PC-9 (cell line): Measurements from ENCODE around the gene SETX. TPM values are rescaled to one million over a fixed set of nuclear protein-coding genes. Genes with fewer than 3 reads are reported as not detected.

Experiments
- BruUV-seq: library from RNA; stranded (reverse); fragments of 400-500 nt; replicated peaks from 2 replicates; lab custom pipeline; 2021; lab: Mats Ljungman, UMichigan
- CTCF ChIA-PET: fragments of 300-600 bp; sonication (Branson Sonifier 250); formaldehyde crosslinking; loops from one replicate; lab custom pipeline; 2022; ENCODE audit warnings: antibody characterized with exemption; lab: Charles Lee
- POLR2A ChIA-PET: fragments of 300-600 bp; sonication (Branson Sonifier 250); formaldehyde crosslinking; loops from one replicate; lab custom pipeline; 2022; ENCODE audit warnings: antibody characterized with exemption; ENCODE audit not compliant: unreplicated experiment; lab: Charles Lee
- DNase-seq, 2 experiments: peaks; one replicate each; pipeline versions ENCODE4 v3.0.0 to v3.0.0-alpha.2; 2015 to 2022; ENCODE audit warnings: mixed read lengths in 1 of 2
- H2AFZ ChIP-seq: fragments of 200-600 bp; sonication (generic); 2 replicates; pipeline ENCODE4 v1.8.1; 2017; ENCODE audit warnings: antibody characterized with exemption
- H3F3A ChIP-seq: fragments of 200-600 bp; sonication (generic); 2 replicates; pipeline ENCODE4 v1.8.1; 2017; ENCODE audit warnings: antibody characterized with exemption, mild to moderate bottlenecking, low read depth; ENCODE audit not compliant: insufficient read depth
- H3K27ac ChIP-seq: fragments of 200-600 bp; sonication (generic); 2 replicates; pipeline ENCODE4 v1.6.1; 2016; ENCODE audit warnings: mixed run types
- H3K27me3 ChIP-seq: fragments of 200-600 bp; sonication (generic); 2 replicates; pipeline ENCODE4 v1.6.1; 2016; ENCODE audit warnings: low read depth, mixed run types; ENCODE audit not compliant: insufficient read depth
- H3K36me3 ChIP-seq: fragments of 200-600 bp; sonication (generic); 2 replicates; pipeline ENCODE4 v1.6.1; 2016; ENCODE audit warnings: low read depth, mixed run types
- H3K4me1 ChIP-seq: fragments of 200-600 bp; sonication (generic); replicated peaks from 2 replicates; pipeline ENCODE4 v1.6.1; 2016; ENCODE audit warnings: mixed run types; ENCODE audit not compliant: insufficient read depth
- H3K4me2 ChIP-seq: fragments of 200-600 bp; sonication (generic); 2 replicates; pipeline ENCODE4 v1.6.1; 2017; ENCODE audit warnings: mixed run types
- H3K4me3 ChIP-seq: fragments of 200-600 bp; sonication (generic); 2 replicates; pipeline ENCODE4 v1.6.1; 2016; ENCODE audit warnings: mixed run types
- H3K79me2 ChIP-seq: fragments of 200-600 bp; sonication (generic); 2 replicates; pipeline ENCODE4 v1.6.1; 2017; ENCODE audit warnings: low read depth, mixed run types
- H3K9me2 ChIP-seq: fragments of 200-600 bp; sonication (generic); 2 replicates; pipeline ENCODE4 v1.8.1; 2017; ENCODE audit warnings: mild to moderate bottlenecking; ENCODE audit not compliant: insufficient read depth
- H3K9me3 ChIP-seq: fragments of 200-600 bp; sonication (generic); 2 replicates; pipeline ENCODE4 v1.8.1; 2016; ENCODE audit warnings: low read depth; ENCODE audit not compliant: insufficient read depth
- H4K20me1 ChIP-seq: fragments of 200-600 bp; sonication (generic); 2 replicates; pipeline ENCODE4 v1.8.1; 2017; ENCODE audit not compliant: insufficient read depth
- EZH2 ChIP-seq: fragments of 200-600 bp; sonication (generic); IDR thresholded peaks from 2 replicates; pipeline ENCODE4 v1.8.0; 2017; ENCODE audit warnings: antibody characterized with exemption, low read depth
- intact Hi-C: fragments of 100-400 bp; cut with micrococcal nuclease; formaldehyde crosslinking; loops from one replicate; pipeline ENCODE4 v1.10.0; 2022; ENCODE audit not compliant: unreplicated experiment
- total RNA-seq: library from RNA; stranded (reverse); gene quantifications from 2 replicates; pipeline ENCODE4 v1.2.3, GENCODE V29; 2021
- TF ChIP-seq, protein P1 (sequence below): fragments of 200-600 bp; sonication (generic); conservative IDR thresholded peaks from 2 replicates; pipeline ENCODE4 v1.6.1; 2017; ENCODE audit warnings: mixed run types, antibody characterized with exemption, mild to moderate bottlenecking, moderate library complexity

SETX gene
- total RNA-seq, 1 experiment from 2014 or later = 23.5 TPM

DNA sequence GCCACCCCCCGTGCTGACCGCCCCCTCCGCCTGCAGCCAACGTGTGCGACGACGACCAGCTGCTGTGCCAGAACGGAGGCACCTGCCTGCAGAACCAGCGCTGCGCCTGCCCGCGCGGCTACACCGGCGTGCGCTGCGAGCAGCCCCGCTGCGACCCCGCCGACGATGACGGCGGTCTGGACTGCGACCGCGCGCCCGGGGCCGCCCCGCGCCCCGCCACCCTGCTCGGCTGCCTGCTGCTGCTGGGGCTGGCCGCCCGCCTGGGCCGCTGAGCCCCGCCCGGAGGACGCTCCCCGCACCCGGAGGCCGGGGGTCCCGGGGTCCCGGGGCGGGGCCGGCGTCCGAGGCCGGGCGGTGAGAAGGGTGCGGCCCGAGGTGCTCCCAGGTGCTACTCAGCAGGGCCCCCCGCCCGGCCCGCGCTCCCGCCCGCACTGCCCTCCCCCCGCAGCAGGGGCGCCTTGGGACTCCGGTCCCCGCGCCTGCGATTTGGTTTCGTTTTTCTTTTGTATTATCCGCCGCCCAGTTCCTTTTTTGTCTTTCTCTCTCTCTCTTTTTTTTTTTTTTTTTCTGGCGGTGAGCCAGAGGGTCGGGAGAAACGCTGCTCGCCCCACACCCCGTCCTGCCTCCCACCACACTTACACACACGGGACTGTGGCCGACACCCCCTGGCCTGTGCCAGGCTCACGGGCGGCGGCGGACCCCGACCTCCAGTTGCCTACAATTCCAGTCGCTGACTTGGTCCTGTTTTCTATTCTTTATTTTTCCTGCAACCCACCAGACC lies 112.8 kb downstream of the SETX start:
- CTCF ChIA-PET = interaction anchor here (0.7 kb wide), 1 partner anchor 10 kb away, joined by 3 read pairs; no protein-coding TSS in a partner anchor
- no TSS peak for BruUV-seq
- Histone ChIP-seq H3F3A (no peaks in the 10 kb centered on the region), H3K9me2 (no peaks in the 10 kb centered on the region), H3K27me3 (peaks cover 32% of the 10 kb centered on the region), H3K9me3 (no peaks in the 10 kb centered on the region), H3K4me1 (no peaks in the 10 kb centered on the region), H3K27ac (no peak overlapping the region), H3K36me3 (no peaks in the 10 kb centered on the region), H3K79me2 (no peaks in the 10 kb centered on the region), H4K20me1 (no peaks in the 10 kb centered on the region), H2AFZ (no peak overlapping the region), H3K4me3 (peak overlapping the region; percentile 26; the same call in 1 of the 2 replicates), H3K4me2 (peak overlapping the region; percentile 61)
- intact Hi-C loops = no loop called here
- TF ChIP-seq EZH2 = no peak
- POLR2A ChIA-PET = no interaction called here
- DNase-seq = no peak

DNA sequence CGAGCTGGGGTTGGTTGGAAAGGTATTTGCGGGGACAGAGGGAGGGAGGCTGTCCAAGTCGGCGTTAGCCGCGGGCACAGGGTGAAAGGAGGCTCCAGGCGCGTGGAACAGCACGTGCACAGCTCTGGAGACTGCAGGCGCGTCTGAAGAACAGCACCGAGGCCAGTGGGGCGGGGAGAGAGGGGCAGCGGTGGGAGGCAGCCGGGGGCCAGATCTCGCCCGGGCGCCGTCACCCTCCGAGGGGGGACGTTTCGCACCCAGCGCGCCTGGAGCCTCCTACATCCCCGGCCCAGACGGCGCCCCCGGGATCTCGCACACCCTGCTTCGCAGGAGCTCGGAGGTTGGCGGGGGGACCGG lies 113.3 kb downstream of the SETX start:
- H3K27ac ChIP-seq = no peak overlapping the region
- H3K4me3 ChIP-seq = peak overlapping the region; percentile 35; the same call in 1 of the 2 replicates
- no TSS peak for BruUV-seq
- DNase-seq = no peak
- no peaks in the 10 kb centered on the region for H4K20me1 ChIP-seq
- POLR2A ChIA-PET = no interaction called here
- H3K4me2 ChIP-seq = peak overlapping the region; percentile 59; the same call in 1 of the 2 replicates
- TF ChIP-seq, protein P1, sequence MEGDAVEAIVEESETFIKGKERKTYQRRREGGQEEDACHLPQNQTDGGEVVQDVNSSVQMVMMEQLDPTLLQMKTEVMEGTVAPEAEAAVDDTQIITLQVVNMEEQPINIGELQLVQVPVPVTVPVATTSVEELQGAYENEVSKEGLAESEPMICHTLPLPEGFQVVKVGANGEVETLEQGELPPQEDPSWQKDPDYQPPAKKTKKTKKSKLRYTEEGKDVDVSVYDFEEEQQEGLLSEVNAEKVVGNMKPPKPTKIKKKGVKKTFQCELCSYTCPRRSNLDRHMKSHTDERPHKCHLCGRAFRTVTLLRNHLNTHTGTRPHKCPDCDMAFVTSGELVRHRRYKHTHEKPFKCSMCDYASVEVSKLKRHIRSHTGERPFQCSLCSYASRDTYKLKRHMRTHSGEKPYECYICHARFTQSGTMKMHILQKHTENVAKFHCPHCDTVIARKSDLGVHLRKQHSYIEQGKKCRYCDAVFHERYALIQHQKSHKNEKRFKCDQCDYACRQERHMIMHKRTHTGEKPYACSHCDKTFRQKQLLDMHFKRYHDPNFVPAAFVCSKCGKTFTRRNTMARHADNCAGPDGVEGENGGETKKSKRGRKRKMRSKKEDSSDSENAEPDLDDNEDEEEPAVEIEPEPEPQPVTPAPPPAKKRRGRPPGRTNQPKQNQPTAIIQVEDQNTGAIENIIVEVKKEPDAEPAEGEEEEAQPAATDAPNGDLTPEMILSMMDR = no peak
- H3K4me1 ChIP-seq = no peaks in the 10 kb centered on the region
- no peaks in the 10 kb centered on the region for H3K9me3 ChIP-seq
- CTCF ChIA-PET = interaction anchor here (0.6 to 0.7 kb wide), 2 partner anchors 11 to 482 kb away, joined by 3 read pairs; no protein-coding TSS in a partner anchor
- intact Hi-C loops = no loop called here
- H2AFZ ChIP-seq = no peak overlapping the region
- peaks cover 37% of the 10 kb centered on the region for H3K27me3 ChIP-seq
- H3K36me3 ChIP-seq = no peaks in the 10 kb centered on the region
- H3K9me2 ChIP-seq = no peaks in the 10 kb centered on the region
- no peaks in the 10 kb centered on the region for H3F3A ChIP-seq
- H3K79me2 ChIP-seq = no peaks in the 10 kb centered on the region

DNA sequence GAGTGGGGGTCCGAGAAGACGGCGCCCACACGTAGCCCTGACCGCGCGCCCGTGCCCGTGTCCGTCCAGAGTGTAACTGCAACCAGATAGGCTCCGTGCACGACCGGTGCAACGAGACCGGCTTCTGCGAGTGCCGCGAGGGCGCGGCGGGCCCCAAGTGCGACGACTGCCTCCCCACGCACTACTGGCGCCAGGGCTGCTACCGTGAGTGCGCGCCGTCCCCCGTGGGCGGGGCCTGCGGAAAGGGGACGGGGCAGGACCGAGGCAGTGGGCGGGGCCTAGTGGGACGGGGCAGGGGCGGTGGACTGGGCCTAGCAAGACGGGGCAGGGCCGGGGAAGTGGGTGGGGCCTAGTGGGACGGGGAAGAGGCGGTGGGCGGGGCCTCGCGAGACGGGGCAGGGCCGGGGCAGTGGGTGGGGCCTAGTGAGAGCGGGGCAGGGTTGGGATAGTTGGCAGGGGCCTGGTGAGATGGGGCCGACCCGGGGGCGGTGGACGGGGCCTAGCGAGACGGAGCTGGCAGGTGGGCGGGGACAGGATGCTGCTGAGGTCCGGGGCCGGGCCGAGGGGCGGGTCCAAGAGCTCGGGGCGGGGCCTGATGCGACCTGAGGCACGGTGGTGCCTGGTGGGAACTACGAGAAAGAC lies 113.8 kb downstream of the SETX start:
- H3K9me3 ChIP-seq = no peaks in the 10 kb centered on the region
- no peak overlapping the region for H3K27ac ChIP-seq
- no TSS peak for BruUV-seq
- no peaks in the 10 kb centered on the region for H3K4me1 ChIP-seq
- no peaks in the 10 kb centered on the region; the same call in 1 of the 2 replicates for H4K20me1 ChIP-seq
- ChIA-PET POLR2A (no interaction called here), CTCF (interaction anchor here (0.6 to 0.7 kb wide), 2 partner anchors 12 to 482 kb away, joined by 3 read pairs; no protein-coding TSS in a partner anchor)
- no peaks in the 10 kb centered on the region for H3K36me3 ChIP-seq
- intact Hi-C loops = no loop called here
- H3F3A ChIP-seq = no peaks in the 10 kb centered on the region
- no peaks in the 10 kb centered on the region for H3K79me2 ChIP-seq
- peak overlapping the region; percentile 59; the same call in 1 of the 2 replicates for H3K4me2 ChIP-seq
- TF ChIP-seq, protein P1 = no peak
- no peak for TF ChIP-seq EZH2
- DNase-seq = peak in 1 of 2 experiments; percentile 68
- peaks cover 37% of the 10 kb centered on the region for H3K27me3 ChIP-seq
- no peaks in the 10 kb centered on the region for H3K9me2 ChIP-seq
- H3K4me3 ChIP-seq = peak overlapping the region; percentile 35; the same call in 1 of the 2 replicates
- H2AFZ ChIP-seq = no peak overlapping the region
